DMS 273 treated with DMSO at 0.1 percent for 48 hours (cell line): ENCODE measurements around the gene PRSS48.
"Not testable (repeated sequence)": the region's sequence is repeated elsewhere in the genome, so short reads cannot be mapped to it uniquely, and the experiment has no call there.

Experiments
- DNase-seq: peaks from one replicate; lab custom pipeline; 2025; lab: John Stamatoyannopoulos, UW

The PRSS48 gene

DNA sequence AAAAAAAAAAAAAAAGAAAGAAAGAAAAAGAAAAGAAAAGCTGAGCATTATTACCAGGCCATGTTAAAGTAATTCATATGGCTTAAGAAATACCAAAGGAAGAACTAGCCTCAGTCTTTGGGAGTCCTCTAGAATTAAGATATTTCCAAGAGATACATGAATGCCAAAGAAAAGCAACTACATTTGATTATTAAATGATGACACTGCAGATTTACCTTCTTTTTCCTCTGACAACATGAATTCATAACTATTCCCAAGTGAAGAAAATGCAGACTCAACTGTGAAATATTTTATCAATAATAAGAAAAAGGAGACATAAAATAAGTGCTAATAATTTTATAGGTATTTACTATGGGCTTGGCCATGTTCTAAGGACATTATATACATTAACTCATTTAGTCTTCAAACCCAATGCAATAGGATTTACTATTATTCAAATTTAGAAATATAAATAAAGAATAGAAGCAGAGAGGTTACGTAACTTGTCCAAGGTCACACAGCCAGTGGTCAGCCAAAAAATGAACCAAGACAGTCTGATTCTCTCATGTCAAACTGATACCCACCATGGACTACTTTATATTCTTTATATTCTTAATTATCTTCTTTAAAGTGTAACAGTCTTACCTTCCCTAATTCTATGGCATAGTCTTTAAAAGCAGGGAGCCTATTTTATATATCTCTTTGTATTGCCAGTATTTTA lies 41.5 kb downstream of the PRSS48 start:
- no peak for DNase-seq

DNA sequence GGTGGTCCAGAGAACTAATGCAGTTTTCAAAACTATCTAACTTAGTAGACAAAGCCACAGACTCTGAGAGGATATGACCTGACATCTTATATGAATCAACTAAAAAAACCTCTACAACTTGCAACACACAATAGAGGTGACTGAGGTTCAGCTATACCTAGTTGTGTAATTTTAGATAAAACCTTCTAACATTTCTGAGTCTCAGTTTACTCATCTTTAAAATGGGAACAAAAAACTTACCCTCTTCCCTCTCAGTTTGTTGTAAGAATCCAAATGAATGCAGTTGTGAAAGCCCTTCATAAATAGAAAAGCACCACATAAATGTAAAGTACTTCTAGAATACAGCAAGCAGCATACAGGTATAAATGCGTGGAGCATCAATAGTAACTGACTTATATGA lies 42.5 kb downstream of the PRSS48 start:
- no peak for DNase-seq

DNA sequence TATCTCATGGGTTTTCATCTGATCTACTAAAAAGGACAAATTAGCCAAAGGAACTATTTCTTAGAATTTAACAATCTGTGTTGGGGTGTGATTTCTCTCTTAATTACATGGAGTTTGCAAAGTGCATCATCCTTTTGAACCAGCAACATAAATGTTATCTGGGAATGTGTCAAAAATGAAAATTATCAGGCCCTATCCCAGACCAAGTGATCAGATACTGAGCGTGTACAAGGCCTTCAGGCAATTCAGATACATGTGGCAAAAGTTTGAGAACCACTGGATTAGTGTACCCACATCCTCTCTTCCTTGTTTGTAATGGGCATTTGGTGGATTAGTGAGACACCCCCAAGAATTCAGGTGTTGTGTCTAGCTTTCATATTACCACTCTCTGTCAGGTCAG lies 44.6 kb downstream of the PRSS48 start:
- no peak for DNase-seq

DNA sequence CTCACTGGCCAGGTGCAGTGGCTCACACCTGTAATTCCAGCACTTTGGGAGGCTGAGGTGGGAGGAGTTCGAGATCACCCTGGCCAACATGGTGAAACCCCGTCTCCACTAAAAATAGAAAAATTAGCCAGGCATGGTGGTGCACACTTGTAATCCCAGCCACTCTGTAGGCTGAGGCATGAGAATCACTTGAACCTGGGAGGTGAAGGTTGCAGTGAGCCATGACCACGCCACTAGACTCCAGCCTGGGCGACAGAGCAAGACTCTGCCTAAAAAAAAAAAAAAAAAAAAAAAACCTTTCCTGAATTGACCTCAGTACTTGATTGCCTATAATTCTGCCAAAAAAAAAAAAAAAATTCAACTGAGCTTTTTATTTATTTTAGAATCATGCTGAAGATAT lies 45.2 kb downstream of the PRSS48 start:
- not testable (repeated sequence) for DNase-seq

DNA sequence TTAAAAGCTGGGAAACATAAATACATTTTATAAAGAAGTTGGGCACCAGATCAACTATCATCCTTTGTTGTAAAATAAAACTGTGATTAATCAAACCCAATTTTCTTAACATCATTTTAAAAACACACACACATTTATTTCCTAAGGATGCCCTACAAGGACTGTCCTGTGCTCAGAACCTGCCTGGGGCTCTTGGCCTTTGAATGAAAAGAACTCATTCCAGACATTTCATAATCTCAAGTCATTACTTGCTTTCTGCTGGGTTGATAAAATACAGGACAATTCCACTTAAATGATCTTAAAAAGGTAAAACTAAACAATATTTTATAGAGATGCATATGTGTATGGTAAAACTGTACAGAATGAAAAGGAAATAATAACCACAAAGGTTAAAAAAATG lies 45.6 kb downstream of the PRSS48 start:
- no peak for DNase-seq

DNA sequence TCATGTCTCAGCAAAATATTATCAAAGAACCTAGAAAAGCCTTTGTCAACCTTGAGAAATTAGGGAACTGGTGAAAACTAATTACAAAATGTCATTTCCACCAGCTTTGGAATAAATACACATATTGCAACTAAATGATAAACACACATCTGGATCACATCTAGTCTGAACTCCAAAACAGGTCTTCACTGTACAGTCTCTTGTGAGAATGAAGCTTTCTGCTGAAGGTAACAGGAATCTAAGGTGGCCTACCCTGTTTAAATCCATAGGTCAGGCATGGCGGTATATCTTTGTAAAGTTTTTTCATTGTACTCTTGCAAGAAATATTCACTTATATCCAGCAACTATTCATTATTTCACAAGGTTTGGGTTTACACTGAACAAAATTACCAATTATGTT lies 46.7 kb downstream of the PRSS48 start:
- no peak for DNase-seq

DNA sequence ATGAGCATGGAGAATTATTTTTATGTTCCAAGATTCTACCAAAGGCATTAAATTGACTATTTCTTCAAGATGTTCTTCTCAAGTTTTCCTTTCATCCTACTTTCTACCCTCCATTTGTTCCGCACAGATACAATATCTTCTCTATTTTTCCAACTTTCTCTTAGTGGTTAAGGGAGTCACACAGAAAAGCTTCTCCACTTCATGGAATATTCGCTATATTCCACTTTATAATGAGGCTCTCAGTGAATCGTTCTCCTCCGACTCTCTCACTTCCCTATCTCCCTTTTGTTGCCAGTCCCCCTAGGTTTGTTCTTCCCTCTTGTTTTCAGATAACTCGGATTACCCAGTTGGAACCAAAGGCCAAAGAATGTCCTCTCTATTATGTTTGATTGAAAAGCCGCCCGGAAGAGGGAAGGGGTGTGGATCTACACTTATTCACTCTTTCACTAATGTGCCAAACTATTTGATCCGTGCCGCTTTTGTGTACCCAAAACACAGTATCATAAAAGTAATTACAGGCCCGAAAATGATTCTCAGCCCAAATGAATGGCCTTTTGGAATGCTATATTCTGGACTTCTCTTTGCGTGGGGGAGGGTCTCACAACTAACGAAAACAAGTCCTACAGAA lies 47.3 kb downstream of the PRSS48 start:
- no peak for DNase-seq

DNA sequence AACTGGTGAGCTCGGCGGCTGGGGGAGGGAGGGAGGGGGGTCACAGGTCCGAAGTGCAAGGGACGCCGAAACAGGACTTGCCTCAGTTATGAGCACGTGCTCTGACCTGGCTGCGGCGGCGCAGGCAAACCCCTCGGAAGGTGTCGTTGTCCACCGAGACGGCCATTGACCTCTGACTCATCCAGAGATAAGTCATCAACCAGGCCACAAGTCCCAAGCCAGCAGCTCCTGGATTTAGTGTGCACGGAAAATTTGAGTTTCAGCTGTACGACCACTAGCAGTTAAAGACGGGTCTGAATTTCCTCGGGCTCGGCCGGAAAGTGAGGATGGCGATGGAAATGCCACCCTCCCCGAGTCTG lies 47.8 kb downstream of the PRSS48 start:
- no peak for DNase-seq

DNA sequence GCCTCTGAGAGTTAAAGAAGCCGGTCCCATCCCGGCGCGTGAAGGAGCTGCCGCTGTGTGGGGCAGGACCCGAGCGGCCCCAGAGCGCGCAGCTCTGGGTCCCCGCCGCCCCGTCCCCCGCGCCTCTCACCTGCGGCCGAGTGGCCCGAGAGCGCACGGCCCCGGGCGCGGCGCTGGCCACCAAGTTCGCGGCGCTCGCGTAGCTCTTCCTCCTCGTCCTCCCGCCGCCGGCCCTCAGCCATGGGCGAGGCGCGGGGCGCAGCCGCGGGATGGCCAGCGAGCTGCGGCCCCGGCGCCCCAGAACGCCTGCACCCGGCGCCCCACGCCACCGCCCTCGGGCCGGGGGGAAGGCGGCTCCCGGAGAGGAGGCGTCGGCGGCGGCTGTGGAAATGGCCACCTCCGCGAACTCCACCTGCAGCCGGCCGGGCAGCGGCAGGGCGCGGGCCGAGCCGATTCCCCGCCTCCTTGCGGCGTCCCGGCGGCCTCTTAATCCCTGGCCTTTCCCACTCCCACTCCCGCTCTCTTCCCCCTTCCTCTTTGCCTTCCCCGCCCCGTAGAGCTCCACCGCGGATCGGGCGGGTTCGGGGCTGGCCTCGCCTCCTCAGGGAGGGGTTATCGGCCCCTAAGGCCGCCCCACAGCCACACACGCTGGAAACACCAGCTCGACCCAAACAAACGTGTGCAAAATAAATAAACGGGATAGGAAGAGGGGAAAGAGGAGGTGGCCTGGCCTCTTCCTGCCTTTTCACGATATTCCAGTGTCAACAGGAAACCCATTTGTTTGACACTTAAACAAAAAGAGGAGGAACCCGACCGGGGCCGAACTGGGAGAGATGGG lies 48.4 kb downstream of the PRSS48 start, which contains the start of gene SH3D19:
TSS of gene SH3D19 (minus strand) at position 495 of the 838 bp plus-strand sequence. CDS start at position 242, 253 bp downstream.
- no peak for DNase-seq

DNA sequence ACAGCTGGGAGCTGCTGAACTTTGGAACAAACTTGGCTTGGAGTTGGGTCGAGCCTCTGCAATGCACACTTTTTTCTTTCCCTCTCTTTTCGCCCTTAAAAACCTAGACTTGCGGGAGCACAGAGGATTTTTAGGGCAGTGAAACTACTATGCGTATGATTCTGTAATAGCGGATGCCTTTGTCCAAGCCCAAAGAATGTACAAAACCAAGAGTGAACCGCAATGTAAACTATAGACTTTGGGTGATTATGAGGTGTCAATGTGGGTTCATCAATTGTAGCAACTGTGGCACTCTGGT lies 48.9 kb downstream of the PRSS48 start:
- DNase-seq, result no peak

DNA sequence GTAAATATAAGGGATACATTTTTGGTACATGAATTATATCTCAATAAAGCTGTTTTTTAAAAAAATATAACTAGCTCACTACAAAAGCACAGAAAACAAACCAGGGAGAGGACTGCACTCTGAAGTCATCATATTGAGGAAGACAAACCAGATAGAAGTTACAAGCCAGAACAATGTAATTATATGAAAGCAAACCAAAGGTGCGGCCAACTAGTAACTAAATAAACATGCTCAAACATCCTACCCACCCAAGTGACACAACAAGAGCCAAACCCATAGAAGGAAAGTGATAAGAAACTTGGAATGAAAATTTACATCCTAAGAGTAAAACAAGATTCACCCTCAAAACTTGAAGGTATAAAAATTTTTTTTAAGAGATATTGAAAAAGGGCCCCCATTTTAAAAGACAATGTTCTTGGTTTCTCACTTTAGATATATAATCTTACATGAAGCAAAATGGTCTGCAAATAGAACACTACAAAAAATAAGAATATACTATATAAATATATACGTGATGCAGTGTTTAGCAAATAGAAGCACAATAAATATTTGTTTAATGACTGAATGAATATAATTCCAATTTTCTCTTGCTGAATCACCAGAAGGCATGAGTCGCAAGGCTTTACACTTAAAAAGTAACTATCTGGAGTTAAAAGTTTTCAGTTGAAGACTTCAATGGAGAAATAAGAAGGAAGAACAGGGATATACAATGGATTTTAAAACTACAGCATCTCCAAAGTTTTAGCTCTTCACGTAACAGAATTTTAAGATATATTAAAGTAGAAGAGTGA lies 52.5 kb downstream of the PRSS48 start:
- DNase-seq, result no peak

DNA sequence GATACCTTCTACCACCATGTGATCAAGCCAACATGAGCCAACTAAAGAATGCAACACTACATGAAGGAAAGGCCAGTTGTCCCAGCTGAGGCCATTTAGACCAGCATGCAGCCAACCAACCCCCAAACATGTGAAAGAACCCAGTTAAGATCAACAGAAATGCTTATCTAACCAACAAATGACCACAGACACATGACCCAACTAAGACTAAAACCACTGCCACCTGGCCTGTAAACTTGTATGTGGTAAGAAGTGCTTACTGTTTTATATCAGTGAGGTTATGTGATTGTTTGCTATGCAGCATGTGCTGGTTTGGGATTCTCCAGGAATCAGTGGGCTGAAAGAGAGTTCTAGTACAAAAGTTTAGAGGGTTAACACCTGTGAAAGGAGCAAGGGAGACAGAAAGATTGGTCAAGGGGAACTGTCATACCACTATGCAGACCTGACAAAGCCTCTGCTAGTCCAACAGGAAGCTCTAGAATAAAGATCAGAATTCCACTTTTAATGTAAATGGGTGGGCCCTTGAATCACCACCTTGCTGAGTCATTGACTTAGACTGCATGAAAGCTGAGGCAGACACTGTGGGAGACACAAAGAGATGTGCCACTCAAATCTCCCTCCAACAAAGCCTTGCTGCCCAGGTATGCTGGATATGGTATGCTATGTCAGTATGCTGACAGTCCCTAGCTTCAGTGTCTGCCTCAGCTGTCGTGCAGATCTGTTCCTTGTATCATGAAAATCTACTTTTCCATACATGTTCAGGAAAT lies 54.5 kb downstream of the PRSS48 start:
- DNase-seq, result no peak

DNA sequence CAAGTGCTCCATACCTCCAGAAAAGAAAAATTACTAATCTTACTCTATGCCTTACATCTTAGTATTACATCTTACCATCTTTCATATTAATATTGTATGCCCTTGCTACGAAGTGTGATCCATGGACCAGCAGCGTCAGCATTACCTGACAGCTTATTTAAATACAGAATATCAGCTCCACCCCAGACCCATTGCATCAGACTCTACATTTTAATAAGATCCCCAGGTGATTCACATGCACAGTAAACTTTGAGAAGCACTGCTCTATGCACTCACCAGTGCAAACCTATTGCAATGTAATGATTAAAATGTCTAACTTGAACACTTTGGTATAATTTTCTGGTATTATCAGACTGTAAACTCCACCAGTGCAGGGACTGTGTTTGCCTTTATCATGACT lies 62.5 kb downstream of the PRSS48 start:
- DNase-seq, result no peak

DNA sequence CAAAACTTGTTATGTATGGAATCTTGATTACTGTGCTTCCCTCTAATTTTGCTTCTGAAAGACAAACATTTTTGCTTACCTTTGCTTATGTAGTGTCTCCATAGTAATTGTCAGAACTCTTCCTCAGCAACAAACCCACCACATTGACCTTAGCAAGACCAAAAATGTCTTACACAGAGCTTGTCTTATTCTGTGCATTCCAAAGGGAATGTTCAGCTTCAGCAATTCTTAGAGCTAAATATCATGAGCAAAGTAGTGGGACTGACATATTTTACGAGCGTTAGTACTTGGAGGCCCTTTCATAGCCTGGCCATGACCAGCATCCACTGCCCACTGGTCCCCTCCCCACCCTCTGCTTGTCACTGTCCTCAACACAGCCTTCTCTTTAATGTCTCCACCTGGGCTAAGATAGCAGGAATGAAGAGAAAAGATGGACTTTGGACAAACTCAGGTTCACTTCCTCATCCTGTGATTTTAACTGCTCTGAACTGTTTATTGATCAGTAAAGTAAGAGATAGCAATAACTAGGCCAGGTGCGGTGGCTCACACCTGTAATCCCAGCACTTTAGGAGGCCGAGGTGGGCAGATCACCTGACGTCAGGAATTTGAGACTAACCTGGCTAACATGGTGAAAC lies 63.9 kb downstream of the PRSS48 start:
- DNase-seq, result no peak
